ENCODE data around the gene ZKSCAN1.
A peak's percentile ranks its signal among the peaks of the same experiment; 100 is the strongest.

Gene ZKSCAN1

DNA sequence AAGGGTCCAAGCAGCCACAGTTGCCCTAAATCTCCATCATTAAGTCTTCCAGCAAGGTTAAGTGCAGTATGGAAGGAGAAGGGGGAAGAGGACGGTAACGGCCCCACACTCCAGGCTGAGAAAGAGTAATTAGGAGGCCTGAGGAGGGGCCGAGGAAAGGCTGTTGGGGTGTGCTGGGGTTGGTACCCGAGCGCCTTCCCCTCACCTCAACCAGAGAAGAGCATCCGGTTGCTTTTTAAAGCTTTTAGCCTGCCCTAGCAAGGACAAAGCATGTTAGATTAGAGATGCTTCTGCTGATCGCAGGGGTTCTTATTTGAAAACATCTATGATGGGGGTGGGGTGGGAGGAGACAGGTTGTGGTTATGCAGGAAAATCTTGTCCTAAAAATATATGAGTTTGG is 25.2 kb downstream of the ZKSCAN1 start:
- no peak for DNase-seq

DNA sequence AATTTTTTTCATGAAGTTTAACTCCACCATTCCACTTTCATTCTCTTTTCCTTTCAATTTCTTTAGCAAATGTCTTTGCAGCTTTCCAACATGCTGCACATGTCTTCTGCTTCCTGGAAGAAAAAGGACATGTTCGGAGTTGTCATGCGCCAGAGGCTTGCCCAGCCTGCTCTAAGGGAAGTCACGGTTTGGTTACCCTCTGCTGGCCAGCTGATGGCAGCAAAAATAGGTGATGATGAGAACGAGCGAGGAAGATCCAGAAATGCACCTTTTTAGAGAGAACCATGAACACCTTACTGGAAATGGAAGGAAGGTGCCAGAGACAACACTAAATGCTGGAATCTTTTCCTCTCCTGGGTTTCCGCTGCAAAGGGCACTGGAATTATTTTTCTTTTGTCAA is 29.3 kb downstream of the ZKSCAN1 start:
- DNase-seq, result no peak

GRCh38 chr7:100048680-100049079 is 33.3 kb downstream of the ZKSCAN1 start:
- no peak for DNase-seq

- DNase-seq, result peak; percentile 82
These were observed 34.3 kb downstream of the ZKSCAN1 start, which contains the start of gene ZSCAN21 for GRCh38 chr7:100049441-100050291. Gene ZSCAN21, plus strand, starts transcription at chr7:100049774. Its CDS starts 7,233 bp downstream, at chr7:100057007.

DNA sequence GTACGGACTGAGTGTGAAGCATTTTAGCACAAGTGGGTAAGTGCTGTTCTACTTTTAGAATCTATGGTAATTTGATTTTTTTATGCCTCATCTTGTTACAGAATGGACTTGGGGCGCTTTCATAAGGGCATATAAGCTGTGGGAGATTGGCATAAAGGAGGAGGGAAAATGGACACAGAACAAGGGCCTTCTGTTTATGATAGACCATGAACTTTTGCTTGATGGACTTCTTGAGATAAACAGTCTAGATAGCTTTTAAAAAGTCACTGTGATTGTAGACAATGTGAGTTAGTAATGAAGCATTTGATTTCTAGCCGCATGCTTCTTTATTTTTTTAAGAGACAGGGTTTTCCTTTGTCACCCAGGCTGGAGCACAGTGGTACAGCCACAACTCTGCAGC is 36.2 kb downstream of the ZKSCAN1 start:
- DNase-seq, result no peak

GRCh38 chr7:100053215-100053614 is 37.8 kb downstream of the ZKSCAN1 start:
- DNase-seq, result peak; percentile 36

- DNase-seq, result no peak
These were observed 41.6 kb downstream of the ZKSCAN1 start for GRCh38 chr7:100057006-100057405.

GRCh38 chr7:100059251-100059739 is 43.9 kb downstream of the ZKSCAN1 start:
- DNase-seq, result no peak

DNA sequence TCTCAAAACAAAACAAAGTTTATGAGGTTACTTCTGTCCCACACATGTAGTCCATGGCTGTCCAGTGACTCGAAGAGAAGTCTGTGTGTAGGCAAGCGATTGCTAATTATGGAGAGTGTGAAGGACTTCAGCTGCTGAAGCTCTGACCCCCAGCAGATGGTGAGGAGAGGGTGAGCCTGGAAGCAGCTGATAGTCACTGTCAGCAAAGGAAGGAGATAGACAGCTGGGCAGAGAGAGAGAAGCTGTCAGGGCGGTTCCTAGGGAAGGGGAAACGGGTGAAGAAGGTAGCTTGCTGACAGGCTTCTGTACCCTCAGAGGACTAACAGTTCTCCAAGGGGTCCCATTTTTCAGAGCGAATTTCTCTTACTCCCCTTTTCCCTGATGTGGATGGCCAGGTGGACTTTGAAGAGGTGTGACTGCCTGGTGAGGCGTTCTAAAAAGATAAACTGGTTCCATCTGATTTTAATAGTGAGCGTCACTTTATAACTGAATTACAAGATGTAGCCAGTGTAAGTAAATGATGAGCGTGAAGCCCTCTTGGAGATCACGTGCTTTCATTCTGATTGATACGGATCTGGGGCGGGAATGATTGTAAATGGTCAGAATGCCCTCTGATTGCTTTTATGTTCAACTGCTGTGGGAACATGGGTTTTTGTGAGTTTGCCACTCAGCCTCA is 46.3 kb downstream of the ZKSCAN1 start:
- DNase-seq, result no peak

- DNase-seq, result no peak
These were observed 48.0 kb downstream of the ZKSCAN1 start for GRCh38 chr7:100063376-100063775.

DNA sequence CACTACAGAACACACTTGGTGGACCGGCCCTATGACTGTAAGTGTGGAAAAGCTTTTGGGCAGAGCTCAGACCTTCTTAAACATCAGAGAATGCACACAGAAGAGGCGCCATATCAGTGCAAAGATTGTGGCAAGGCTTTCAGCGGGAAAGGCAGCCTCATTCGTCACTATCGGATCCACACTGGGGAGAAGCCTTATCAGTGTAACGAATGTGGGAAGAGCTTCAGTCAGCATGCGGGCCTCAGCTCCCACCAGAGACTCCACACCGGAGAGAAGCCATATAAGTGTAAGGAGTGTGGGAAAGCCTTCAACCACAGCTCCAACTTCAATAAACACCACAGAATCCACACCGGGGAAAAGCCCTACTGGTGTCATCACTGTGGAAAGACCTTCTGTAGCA is 48.8 kb downstream of the ZKSCAN1 start:
- DNase-seq, result no peak

GRCh38 chr7:100065452-100066186 is 50.2 kb downstream of the ZKSCAN1 start:
- peak; percentile 80 for DNase-seq

DNA sequence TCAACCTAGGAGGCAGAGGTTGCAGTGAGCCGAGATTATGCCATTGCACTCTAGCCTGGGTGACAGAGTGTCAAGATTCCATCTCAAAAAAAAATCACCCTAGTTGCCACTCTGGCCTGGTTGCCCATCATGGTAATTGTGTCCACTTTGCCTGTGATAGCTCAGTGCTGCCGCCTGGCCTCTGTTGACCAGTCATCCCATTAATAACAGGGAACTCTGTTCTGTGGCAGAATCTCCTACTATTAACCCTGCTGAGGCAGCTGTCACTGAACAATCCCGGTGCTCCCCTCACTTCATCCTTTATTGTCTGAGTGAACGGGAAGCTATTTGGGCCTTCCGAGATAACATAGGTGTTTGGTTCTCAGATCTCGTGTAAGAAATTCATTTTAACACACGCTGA is 51.6 kb downstream of the ZKSCAN1 start:
- no peak for DNase-seq

- DNase-seq, result no peak
These were observed 54.6 kb downstream of the ZKSCAN1 start for GRCh38 chr7:100069991-100070390.

- DNase-seq, result no peak
These were observed 55.8 kb downstream of the ZKSCAN1 start for GRCh38 chr7:100071018-100071723.

GRCh38 chr7:100072462-100072861 is 57.1 kb downstream of the ZKSCAN1 start:
- DNase-seq, result no peak

- no peak for DNase-seq
These were observed 59.4 kb downstream of the ZKSCAN1 start for GRCh38 chr7:100074841-100075240.

GRCh38 chr7:100075418-100075817 is 60.0 kb downstream of the ZKSCAN1 start:
- DNase-seq, result no peak

GRCh38 chr7:100077205-100077604 is 61.8 kb downstream of the ZKSCAN1 start:
- DNase-seq, result no peak

GRCh38 chr7:100079024-100079560 is 63.7 kb downstream of the ZKSCAN1 start:
- no peak for DNase-seq

DNA sequence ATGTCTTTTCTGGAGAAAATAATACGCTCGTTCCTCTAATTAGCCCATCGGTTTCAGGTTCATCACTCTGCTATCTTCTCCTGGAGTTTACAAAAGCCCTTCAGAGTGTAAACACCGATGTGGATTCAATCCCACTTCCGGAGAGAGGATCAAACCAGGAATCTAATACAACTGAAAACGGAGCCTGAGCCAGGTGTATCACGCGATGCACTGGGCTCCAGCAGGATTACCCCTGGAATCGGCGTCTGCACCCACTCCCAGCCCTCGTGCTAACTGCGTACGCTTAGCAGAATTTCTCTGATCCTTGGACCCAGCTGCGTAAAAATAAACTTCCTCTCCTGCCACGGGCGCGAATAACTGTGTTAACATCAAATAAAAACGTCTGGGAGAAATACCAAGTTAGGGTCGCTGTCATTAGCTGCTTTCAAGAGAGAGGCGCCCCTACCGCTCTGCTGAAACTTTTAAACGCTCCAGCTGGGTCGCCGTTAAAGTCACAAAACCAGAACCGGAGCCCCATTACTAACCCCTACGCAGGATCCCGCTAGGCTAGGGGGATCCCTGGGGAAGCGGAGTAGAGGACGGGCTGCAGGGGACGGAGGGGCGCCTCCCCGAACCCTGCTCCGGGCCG is 65.6 kb downstream of the ZKSCAN1 start:
- peak; percentile 9 for DNase-seq
